CD4-positive, alpha-beta T cell treated with Interleukin-4 for 1 hour (primary cell): ENCODE results near the gene CAPG.
"Not testable (repeated sequence)": the region's sequence is repeated elsewhere in the genome, so short reads cannot be mapped to it uniquely, and the experiment has no call there.

Experiments used
- DNase-seq, 2 donors: peaks; one replicate each; pipeline ENCODE4 v3.0.0-alpha.2; 2020 to 2022

Gene CAPG

GRCh38 chr2:85396531-85397470 lies 13.4 kb downstream of the CAPG start:
- DNase-seq: no peak

GRCh38 chr2:85395912-85396475 lies 14.2 kb downstream of the CAPG start:
- DNase-seq: no peak

- DNase-seq: no peak
Observed at GRCh38 chr2:85394976-85395375, 15.2 kb downstream of the CAPG start.

- no peak for DNase-seq
Observed at GRCh38 chr2:85394261-85394681, 15.9 kb downstream of the CAPG start.

GRCh38 chr2:85393836-85394235 lies 16.3 kb downstream of the CAPG start:
- no peak for DNase-seq

- peak; percentile 70 to 72 for DNase-seq
Observed at GRCh38 chr2:85390941-85391669, 19.1 kb downstream of the CAPG start.

DNA sequence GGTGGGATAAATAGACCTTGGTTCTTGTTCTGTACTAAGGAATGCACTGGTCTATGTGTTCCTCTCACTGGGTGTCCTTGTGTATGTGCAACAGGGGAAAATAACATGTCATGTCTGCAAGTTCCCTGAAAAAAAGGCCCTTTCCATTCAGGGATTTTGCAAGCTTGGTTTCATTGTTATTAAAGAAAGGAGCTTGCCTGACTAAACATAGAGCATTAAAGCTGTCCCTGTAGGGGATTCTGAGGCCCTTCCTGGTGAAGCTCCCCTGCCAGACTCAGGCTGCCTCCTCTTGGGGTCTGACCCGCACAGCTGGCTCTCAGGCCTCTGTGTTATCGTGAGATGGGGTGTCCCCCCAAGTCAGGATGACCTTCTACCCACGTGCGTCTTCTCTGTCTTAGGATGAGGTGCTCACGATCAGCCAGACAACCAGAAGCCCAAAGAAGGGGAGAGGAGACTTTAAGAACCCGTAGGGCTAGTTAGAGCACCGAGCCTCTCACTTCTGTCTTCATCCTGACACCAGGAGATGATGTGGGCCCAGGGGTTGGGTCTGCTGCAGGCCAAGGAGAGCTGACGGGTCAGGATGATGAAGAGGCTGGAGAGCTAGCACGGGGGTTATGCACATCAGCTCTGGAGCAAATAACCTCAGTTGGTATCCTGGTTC lies 21.2 kb downstream of the CAPG start:
- DNase-seq: no peak

- DNase-seq: no peak
Observed at GRCh38 chr2:85387754-85388153, 22.4 kb downstream of the CAPG start.

GRCh38 chr2:85385746-85386145 lies 24.4 kb downstream of the CAPG start:
- no peak for DNase-seq

- no peak for DNase-seq
Observed at GRCh38 chr2:85383850-85384249, 26.3 kb downstream of the CAPG start.

GRCh38 chr2:85383151-85383550 lies 27.0 kb downstream of the CAPG start:
- not testable (repeated sequence) for DNase-seq

DNA sequence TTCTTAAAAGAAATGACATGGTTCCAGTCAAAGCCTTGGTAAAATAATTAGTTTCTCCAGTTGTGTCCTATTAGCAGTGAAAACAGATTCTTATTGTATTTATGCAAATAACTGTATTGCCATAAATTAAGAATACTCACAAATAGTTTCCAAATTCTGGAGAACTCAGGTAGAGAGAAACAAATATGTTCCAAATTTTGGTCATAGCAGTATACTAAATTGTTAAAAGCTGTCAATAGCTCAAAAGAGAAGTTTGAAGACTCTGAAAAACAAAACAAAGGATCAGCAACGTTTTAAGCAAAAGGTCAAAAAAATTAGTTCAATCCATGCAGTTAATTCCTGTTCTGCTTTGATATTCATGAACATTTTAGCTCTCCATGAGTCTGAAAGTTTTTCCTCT lies 30.1 kb downstream of the CAPG start:
- no peak for DNase-seq

GRCh38 chr2:85378257-85378656 lies 31.9 kb downstream of the CAPG start:
- no peak for DNase-seq

DNA sequence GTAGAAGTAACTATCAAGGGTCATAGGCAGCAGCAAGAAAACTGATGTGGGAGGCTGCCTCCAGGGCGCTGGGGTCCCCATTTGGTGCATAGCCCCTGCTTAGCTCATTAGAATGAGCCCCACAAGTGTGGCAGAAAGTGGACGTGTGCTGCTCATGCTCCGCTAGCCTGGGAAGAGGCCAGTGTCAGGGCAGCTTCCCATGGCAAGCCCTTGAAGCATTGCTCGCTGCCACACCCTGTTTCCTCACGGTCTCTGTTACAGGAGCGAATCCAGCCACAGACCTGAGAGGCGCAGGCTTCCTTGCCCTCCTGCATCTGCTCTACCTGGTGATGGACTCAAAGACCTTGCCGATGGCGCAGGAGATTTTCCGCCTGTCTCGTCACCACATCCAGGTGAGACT lies 33.1 kb downstream of the CAPG start:
- DNase-seq: no peak

- no peak for DNase-seq
Observed at GRCh38 chr2:85376291-85377065, 33.7 kb downstream of the CAPG start.

GRCh38 chr2:85371045-85371444 lies 39.1 kb downstream of the CAPG start:
- no peak for DNase-seq

GRCh38 chr2:85369500-85369899 lies 40.7 kb downstream of the CAPG start:
- no peak for DNase-seq

- DNase-seq: no peak
Observed at GRCh38 chr2:85368921-85369320, 41.2 kb downstream of the CAPG start.

DNA sequence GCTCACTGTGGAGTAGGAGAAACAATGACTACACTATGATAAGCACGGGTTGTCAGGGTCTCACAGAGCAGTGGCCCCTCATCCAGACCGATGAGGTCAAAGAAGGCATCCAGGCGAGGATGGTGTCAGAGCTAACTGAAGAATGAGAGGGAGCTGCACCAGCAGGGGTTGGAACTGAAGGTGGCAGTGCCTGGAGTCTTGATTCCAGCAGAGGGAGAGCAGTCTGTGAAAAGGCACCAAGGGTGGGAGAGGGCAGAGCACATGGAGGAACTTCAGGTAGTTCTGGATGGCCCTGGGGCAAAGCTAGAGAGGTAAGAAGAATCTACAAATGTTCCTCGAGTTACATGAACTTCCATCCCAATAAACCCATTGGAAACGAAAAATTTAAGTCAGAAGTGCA lies 43.0 kb downstream of the CAPG start:
- DNase-seq: no peak

DNA sequence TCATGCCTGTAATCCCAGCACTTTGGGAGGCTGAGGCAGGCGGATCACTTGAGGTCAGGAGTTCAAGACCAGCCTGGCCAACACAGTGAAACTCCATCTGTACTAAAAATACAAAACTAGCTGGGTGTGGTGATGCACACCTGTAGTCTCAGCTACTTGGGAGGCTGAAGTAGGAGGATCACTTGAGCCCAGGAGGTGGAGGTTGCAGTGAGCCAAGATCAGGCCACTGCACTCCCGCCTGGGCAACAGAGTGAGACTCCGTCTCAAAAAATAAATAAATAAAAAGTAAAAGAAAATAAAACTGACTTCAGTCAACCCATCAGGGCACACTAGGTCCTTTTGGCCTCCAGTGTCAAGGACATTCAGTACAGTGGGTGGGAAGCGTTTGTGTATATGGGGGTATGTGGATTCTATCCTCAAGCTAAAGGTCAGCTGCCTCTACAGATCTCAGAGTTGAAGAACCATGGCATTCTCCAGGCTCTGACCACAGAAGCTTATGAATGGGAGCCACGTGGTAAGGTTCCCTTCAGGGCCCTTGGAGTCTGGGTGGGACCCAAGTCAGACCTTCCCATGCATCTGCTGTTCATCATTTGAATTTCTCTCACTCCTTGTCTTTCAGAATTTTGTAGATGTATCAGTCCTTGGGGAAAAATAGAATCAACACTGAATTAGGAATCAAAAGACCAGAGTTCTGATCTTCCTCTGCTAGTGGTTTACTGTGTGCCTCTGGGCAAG lies 47.3 kb downstream of the CAPG start:
- DNase-seq: not testable (repeated sequence)

- no peak for DNase-seq
Observed at GRCh38 chr2:85357736-85358135, 52.4 kb downstream of the CAPG start.

- DNase-seq: no peak
Observed at GRCh38 chr2:85356186-85356585, 54.0 kb downstream of the CAPG start.
